Activated T-cell treated with anti-CD3 and anti-CD28 coated beads for 48 hours (primary cell): ENCODE results near the gene SELENBP1.
"Not testable (repeated sequence)": the region's sequence is repeated elsewhere in the genome, so short reads cannot be mapped to it uniquely, and the experiment has no call there.

Experiments used
- DNase-seq: peaks from one replicate; pipeline ENCODE4 v3.0.0-alpha.2; 2020; ENCODE audit warnings: low read depth

Gene SELENBP1

DNA sequence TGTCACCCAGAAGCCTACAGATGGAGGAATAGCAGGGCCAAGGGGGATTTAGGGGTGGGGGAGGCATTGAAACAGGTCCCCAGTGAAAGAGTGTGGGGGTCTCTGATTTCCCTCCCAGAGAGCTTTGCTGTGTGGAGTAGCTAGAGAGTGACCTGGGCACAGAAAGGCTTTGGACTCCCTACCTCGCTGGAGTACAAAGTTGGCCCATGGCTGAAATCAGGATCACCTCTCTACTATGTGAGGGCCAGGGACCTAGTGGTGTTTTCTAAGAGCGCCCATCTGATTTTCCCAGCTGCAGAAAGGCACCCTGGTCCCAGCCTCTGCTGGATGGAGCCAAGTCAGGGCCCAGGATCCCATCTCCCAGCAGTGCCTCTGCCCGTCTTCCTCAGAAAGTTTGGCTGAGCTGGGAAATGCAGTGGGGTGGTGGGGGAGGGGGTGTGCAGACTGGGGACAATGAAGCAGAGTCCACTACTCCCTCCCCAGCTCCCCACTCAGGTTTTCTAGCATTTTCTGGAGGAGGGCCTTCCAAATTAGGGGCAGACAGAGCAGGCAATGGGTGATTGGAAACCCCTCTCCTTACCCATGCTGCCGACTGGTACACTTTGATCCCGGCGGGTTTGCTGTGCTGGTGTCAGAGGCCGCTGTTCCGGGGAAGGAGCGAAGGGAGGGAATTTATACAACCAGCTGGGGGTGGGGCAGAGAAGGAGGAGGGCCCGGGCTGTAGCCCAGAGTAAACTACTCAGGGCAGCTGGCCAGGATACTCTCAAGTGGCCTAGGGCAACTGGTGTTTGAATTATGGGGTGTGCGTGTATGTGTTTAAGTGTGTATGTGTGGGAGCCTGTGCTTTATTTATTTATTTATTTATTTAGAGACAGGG, at the start of gene SELENBP1:
Gene SELENBP1, minus strand, starts transcription at position 648 of the 877 bp plus-strand sequence. Its CDS starts 64 bp downstream, at position 584.
- DNase-seq, result no peak

DNA sequence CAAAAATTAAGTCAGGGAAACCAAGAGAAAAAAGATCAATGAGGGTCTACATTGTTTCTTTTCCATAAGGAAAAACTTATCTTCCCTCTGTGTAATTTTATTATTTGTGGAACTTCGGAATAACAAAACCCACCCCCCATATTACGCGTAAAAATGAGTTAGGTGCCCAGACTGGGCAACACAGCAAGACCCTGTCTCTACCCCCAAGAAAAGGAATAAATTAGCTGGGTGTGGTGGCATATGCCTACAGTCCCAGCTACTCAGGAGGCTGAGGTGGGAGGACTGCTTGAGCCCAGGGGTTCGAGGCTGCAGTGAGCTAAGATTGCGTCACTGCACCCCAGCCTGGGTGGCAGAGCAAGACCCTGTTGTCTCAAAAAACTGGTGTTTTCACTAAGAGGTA, 47.3 kb upstream of the SELENBP1 start:
- DNase-seq, result no peak

DNA sequence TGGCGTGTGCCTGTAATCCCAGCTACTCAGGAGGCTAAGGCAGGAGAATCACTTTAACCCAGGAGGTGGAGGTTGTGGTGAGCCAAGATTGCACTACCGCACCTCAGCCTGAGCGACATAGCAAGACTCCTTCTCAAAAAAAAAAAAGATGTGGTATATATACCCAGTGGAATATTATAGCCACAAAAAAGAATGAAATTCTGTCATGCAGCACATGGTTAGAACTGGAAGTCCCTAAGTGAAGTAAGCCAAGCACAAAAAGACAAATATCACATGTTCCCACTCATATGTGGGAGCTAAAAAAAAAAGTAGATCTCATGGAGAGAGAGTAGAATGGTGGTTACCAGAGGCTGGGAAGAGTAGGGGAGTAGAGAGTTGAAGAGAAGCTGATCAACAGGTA, 45.6 kb upstream of the SELENBP1 start:
- DNase-seq, result no peak

DNA sequence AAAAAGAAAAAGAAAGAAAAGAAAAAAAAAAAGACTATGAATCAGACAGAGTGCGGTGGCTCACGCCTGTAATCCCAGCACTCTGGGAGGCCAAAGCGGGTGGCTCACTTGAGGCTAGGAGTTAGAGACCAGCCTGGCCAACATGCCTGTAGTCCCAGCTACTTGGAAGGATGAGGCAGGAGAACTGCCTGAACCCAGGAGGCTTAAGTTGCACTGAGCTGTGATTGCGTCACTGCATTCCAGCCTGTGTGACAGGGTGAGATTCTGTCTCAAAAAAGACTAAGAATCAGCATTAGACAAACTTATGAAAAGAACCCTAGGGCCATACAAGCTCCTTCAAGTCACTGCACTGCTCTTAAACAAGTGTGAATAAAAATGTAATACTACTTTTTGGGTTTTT, 43.7 kb upstream of the SELENBP1 start:
- DNase-seq, result no peak

DNA sequence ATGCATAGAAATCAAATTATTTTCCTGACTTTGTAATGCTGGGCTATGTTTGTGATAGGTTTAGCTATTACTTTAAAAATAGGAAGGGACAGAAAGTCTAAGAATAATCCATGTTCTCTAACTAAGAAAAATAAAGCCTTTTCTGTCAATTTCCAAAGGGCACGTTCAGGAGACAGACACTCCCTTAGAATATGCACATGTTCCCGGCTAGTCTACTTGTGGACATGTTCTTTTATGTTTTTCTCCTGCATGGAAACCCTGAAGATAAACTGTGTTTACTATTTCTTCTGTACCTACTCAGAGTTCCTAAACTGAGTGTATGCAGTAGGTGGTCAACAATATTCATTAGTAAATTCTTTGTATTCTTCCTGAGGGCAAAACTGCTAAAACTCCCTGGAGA, 39.4 kb upstream of the SELENBP1 start:
- no peak for DNase-seq

DNA sequence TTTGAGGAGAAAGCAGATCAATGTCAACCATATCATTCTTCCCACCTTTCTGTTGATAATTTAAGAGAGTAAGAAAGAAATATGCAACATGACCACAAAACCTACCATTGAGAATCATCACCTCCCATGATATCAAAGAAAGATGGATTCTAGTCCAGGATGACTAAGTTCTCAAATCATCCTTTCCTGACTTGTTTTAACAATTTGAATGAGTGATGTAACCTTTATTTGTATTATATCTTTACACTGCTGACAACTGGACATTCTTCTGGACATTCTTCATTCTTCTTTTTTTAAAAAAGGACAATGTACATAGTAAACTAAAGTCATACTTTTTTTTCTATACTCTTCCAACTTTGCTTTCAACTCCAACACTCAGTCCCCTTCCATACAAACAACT, 36.4 kb upstream of the SELENBP1 start:
- DNase-seq, result no peak

DNA sequence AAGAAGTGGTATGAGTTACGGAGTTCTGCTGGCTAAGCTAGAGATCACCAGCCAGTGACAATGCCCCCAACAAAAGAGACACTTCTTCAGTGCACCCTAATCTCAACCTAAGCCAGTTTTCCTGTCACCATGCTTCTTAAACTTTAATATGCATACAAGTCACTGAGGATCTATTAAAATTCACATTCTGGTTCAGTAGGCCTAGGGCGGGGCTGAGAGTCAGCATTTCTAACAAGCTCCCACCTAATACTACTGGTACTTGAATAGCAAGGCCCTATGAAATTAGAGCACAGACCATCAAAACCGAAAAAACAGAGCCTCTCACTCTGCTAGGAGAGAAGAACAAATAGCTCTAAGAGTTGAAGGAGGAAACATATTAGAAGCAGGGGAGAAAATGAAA, 34.8 kb upstream of the SELENBP1 start:
- DNase-seq, result no peak

DNA sequence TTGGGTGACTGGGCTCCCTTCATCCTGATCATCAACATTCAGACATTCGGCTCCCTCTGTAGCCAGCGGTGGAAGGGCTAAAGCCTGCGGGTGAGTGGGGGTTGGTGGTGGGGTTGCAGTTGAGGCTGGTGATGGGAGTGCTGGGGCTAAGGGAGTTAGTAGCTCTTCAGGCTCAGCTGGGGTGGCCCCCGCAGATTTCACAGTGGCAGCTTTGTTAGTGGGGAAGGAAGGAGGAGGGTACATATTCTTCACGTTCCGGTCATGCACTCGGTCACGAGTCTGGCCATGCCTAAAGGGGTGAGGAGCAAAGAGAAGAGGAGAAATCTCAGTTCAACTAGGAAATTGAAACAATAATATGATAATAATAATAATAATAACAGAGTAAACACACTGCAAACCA, 33.7 kb upstream of the SELENBP1 start:
- no peak for DNase-seq

DNA sequence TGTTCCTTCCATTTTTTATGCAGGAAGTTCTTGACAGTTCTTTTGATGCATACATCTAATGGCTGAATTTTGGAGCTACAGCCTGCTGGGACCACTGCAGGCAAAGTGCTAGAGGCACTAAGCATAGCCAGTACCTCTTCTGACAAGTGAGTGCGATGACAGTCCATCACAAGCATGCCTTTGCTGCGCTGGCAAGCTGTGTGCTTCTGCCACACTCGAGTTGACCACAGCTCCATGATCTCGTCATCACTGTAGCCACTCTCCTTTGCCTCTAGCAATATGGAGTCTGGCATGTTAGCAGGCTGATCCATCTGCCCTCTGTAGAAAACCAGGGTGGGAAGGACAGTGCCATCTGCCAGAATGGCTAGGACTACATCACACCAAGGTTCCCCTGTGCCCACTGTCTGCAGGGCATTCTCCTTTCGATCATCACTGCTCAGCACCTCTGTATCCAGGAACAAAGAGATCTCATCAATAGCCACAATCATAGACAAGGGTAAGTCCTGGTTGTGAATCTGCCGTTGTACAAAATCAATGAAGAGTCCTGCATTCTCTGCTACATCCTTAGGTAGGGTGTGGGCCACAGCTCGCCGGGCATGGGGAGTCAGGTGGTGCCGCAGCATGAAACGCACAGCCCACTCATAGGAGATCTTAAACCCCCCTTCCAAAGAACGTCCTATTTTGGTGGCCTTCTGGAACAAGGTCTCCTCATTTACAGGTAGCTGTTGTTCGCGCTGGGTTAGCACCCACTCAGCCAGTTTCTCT, 32.9 kb upstream of the SELENBP1 start:
- DNase-seq, result no peak

DNA sequence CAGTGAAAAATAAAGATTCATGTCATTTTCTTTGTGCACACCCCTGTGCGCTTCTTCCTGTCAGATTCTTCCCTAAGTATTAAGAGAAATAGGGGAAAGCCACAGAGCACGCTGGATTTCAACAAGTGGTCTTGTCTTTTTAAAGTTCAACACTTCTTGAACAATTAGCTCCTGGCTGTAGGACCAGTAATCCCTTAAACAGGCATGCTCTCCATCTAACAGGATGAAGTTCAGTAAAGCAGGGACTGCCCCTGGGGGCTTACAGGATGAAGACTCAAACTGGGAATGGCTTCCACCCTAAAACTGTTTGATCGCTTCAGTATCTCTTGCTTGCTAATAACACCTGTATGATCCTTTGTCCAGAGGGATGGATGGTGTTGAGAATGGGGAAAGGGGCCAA, 31.1 kb upstream of the SELENBP1 start:
- DNase-seq, result no peak

DNA sequence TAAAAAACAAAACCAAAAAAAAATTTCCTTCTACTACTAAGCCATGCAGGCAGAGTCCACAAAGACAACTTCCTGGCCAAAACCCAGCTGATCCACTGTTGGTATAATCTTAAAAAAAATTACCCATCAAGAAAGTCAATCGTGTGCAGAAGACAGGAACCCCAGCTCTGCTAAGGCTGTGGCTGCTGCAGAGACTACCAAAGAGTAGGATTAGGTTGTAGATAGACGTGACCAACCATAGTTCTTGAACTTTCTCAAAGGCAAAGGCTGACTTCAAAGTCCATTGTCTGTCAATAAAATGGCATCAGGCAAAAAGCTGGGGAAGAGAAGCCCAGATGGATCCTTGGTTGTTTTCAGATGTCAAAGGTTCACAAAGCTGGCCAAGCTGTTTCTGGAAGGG, 30.3 kb upstream of the SELENBP1 start:
- DNase-seq, result no peak

DNA sequence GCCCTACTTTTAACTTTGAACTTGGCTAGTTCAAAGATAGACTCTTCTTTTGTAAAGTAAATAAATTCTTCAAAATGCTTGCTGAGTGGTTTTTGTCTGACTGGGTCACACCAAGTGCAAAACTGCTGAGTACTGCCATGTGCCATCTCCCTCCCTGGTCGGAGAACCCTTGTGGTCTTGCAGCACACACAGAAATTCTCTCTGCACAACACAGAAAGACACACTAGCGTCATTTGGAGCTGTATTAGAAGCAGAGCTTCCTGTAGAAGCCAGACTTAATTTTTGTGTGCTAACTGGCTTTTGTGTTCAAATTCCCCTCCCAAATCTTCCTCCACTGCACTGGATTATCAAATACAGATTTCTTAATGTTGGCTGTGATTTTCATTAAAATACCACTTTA, 29.4 kb upstream of the SELENBP1 start:
- no peak for DNase-seq

DNA sequence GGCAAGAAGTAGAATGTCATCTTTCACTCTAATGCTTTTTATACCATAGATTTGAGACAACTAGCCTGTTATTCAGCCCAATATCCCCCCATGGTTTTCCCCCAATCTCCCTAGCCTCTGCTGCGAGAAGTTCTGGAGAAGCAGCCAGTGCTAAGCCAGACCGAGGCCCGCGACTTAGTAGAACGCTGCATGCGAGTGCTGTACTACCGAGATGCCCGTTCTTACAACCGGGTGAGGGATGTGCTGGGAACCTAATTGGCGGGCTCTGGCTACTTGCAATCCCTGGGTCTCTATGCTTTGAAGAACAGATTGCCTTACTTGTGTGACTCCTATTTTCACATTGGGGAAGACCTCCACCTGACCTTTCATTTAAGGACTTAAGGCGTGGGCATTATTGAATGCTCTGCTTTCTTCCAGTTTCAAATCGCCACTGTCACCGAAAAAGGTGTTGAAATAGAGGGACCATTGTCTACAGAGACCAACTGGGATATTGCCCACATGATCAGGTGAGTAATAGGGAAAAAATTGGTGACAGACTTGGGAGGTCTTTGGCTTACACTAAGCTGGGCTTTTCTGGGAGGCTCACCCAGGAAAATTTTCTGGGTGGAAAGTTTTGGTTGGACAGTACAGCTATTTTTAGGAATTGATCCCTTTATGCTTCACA, 28.8 kb upstream of the SELENBP1 start:
- DNase-seq, result no peak

DNA sequence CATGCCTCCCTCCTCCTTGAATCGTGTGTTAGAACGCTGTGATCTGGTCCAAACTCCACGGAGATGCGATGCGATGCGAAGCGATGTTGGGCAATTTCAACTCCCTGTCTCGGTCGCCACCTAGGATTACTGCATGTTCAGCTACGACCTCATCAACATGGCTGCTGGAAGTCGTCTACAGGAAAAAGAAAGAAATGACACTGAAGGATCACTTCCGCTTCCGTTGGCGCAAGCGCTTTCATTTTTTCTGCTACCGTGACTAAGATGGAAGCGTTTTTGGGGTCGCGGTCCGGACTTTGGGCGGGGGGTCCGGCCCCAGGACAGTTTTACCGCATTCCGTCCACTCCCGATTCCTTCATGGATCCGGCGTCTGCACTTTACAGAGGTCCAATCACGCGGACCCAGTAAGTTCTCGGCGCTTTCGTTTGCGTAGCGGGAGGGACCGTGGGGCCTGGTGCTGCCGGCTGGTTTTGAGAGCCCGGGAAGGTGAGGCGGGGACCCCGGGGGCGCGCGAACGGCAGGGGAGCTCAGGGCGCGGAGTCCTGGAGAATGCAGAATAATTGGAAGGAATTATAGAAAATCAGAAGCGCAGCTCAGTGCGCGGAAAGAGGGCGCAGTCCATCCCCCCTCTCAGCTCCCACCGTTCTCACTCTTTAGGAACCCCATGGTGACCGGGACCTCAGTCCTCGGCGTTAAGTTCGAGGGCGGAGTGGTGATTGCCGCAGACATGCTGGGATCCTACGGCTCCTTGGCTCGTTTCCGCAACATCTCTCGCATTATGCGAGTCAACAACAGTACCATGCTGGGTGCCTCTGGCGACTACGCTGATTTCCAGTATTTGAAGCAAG, 27.0 kb upstream of the SELENBP1 start, which contains the start of gene PSMB4:
Gene PSMB4, plus strand, starts transcription at position 250 of the 848 bp plus-strand sequence. Its CDS starts 15 bp downstream, at position 265.
- DNase-seq, result peak; percentile 63

DNA sequence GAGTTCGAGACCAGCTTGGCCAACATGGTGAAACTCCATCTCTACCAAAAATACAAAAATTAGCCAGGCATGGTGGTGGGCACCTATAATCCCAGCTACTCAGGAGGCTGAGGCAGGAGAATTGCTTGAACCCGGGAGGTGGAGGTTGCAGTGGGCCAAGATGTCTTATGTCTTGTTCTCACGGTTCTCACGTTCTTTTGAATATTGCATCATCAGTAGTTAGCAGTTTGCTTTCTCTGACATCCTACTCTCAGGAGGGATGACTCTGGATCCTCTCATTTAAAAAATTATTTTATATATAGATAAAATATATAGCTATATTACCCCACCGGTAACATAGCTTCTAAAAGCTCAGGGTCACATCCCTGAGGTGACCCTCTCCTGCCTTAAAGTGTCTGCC, 23.8 kb upstream of the SELENBP1 start:
- not testable (repeated sequence) for DNase-seq

DNA sequence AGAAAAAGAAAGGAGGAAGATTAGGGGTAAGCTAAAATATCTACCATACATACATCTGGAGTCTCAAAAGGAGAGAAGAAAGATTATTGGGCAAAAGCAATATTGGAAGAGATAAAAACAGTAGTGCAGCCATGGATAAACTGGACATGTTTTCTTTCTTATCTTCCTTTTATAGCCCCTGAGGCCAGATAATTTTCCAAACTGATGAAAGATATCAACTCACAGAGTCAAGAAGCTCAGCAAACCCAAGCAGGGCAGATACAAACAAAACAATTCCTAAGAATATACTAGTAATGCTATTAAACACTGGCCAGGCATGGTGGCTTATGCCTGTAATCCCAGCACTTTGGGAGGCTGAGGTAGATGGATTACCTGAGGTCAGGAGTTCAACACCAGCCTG, 21.1 kb upstream of the SELENBP1 start:
- DNase-seq, result no peak

DNA sequence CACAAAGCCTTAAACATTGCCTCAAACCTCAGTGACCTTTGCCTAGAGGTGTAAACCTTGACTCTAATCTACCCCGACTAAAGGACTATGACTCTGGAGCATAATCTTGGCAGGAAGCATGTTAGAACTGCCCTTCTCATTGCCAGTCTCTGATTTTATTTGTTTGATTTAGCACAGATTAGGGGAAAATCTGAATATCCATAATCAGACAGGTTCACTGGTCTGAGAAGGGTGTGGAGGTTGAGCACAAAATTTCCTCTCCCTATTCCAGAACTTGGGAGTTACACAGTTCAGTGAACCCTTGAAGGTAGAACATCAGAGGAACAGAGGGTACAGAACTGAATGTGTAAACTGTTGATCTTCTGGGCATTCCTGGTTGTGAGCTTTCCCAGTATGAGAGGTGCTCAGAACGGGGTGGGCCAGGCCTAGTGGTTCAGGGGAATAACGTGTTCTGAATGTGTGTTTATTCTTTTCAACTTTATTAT, 18.6 kb upstream of the SELENBP1 start:
- no peak for DNase-seq

DNA sequence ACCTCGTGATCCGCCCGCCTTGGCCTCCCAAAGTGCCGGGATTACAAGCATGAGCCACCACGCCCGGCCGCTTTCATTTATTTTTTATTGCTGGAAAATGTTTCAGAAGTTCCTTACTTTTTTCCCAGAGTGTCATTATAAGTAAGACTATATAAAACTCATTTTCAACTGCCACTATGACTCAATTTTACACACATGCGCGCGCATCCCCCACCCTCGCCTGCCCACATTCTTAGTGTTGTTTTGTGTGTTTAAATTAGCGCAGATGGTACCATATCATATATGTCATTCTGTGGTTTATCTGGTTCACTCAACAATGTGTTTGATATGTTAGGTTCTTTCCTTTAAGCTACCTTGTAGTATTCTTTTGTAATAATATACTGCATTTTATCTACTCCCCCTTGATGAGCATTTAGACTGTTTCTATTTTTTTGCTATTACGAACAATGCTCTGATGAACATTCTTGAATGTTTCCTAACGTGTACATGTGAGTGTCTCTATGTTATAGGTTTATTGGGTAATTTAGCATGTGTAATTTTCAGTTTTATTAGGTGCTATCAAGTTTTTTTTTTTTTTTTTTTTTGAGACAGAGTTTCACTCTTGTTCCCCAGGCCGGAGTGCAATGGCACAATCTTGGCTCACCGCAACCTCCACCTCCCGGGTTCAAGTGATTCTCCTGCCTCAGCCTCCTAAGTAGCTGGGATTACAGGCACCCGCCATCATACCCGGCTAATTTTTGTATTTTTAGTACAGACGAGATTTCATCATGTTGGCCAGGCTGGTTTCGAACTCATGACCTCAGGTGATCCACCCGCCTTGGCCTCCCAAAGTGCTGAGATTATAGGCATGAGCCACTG, 17.9 kb upstream of the SELENBP1 start:
- not testable (repeated sequence) for DNase-seq

DNA sequence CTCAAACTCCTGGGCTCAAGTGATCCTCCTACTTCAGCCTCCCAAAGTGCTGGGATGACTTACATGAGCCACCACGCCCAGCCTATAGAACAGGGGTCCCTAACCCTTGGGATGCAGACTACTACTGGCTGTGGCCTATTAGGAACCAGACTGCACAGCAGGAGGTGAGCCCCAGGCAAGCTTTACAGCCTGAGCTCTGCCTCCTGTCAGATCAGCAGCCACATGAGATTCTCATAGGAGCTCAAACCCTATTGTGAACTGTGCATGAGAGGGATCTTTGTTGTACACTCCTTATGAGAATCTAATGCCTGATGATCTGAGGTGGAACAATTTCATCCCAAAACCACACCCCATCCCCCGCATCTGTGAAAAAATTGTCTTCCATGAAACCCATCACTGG, 13.5 kb upstream of the SELENBP1 start:
- no peak for DNase-seq

DNA sequence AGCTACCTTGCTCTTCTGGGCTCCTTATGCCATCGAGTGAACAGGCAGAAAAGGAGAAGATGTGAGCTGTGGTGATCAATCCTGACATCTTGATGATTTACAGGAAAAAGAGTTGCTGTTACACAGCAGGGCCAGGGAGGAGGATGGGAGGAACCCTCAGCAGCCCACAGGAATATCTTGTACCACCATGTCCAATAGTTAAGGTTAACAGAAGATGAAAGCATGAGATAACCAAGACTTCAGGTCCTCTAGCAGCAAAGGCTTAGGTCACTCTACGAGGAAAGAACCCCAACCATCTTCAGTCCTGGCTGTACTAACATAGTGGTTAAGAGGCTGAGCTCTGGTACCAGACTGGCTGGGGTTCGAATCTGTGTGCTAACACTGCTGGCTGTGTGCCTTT, 12.1 kb upstream of the SELENBP1 start:
- DNase-seq, result no peak
